MCF 10A (cell line): Measurements from ENCODE around the gene SMIM44. TPM values are rescaled to one million over a fixed set of nuclear protein-coding genes. Genes with fewer than 3 reads are reported as not detected.

Experiments used
- BruUV-seq: library from RNA; stranded (reverse); fragments of 400-500 nt; replicated peaks from 2 replicates; lab custom pipeline; 2021; lab: Mats Ljungman, UMichigan
- CTCF ChIA-PET: fragments of 300-600 bp; sonication (Branson Sonifier 250); formaldehyde crosslinking; extraction: SDS; loops from one replicate; lab custom pipeline; 2021; ENCODE audit warnings: antibody characterized with exemption, inconsistent platforms; lab: Yijun Ruan, JAX
- POLR2A ChIA-PET: fragments of 300-600, 350-650 bp; sonication (Branson Sonifier 250); formaldehyde crosslinking; extraction: SDS; loops from one replicate; lab custom pipeline; 2020; ENCODE audit warnings: antibody characterized with exemption, inconsistent platforms; lab: Yijun Ruan, JAX
- DNase-seq: peaks from one replicate; pipeline ENCODE4 v3.0.0-alpha.2; 2018; ENCODE audit not compliant: unreplicated experiment
- H3K27ac Mint-ChIP-seq: one replicate; pipeline ENCODE4 v1.8.0; 2022; ENCODE audit warnings: mild to moderate bottlenecking, low read depth, mixed read lengths; ENCODE audit not compliant: unreplicated experiment
- H3K27me3 Mint-ChIP-seq: one replicate; pipeline ENCODE4 v1.8.0; 2022; ENCODE audit warnings: mixed read lengths; ENCODE audit not compliant: insufficient read depth, unreplicated experiment
- H3K36me3 Mint-ChIP-seq: one replicate; pipeline ENCODE4 v1.8.0; 2022; ENCODE audit warnings: mild to moderate bottlenecking, moderate library complexity, mixed read lengths; ENCODE audit not compliant: insufficient read depth, unreplicated experiment
- H3K4me1 Mint-ChIP-seq: one replicate; pipeline ENCODE4 v1.8.0; 2022; ENCODE audit warnings: mixed read lengths; ENCODE audit not compliant: insufficient read depth, unreplicated experiment
- H3K4me3 Mint-ChIP-seq: one replicate; pipeline ENCODE4 v1.8.0; 2022; ENCODE audit warnings: mild to moderate bottlenecking, moderate library complexity, mixed read lengths; ENCODE audit not compliant: unreplicated experiment
- H3K9me3 Mint-ChIP-seq: one replicate; pipeline ENCODE4 v1.8.0; 2022; ENCODE audit warnings: mixed read lengths; ENCODE audit not compliant: unreplicated experiment
- CTCF ChIP-seq: fragments of 200-600 bp; IDR thresholded peaks from one replicate; pipeline ENCODE4 v1.8.0; 2022; ENCODE audit warnings: antibody characterized with exemption, mild to moderate bottlenecking; ENCODE audit not compliant: unreplicated experiment
- intact Hi-C: fragments of 100-400 bp; cut with micrococcal nuclease; formaldehyde crosslinking; loops from 2 replicates; pipeline ENCODE4 v1.14.1; 2022
- total RNA-seq: library from RNA; stranded (reverse); gene quantifications from 2 replicates; pipeline ENCODE4 v1.2.3, GENCODE V29; 2022

SMIM44 gene
- total RNA-seq, 1 experiment from 2014 or later, result not detected

- no peak for TF ChIP-seq CTCF
- Mint-ChIP-seq H3K27ac (no peak overlapping the region), H3K4me1 (peaks cover 11% of the 10 kb centered on the region), H3K36me3 (peaks cover 23% of the 10 kb centered on the region), H3K27me3 (no peaks in the 10 kb centered on the region), H3K4me3 (no peak overlapping the region), H3K9me3 (no peaks in the 10 kb centered on the region)
- POLR2A ChIA-PET, result interaction anchor here (0.6 kb wide), 1 partner anchor 725 kb away, joined by 4 read pairs; no protein-coding TSS in a partner anchor
- intact Hi-C loops, result no loop called here
- no TSS peak for BruUV-seq
- CTCF ChIA-PET, result interaction anchor here (0.7 to 1.3 kb wide), 2 partner anchors 28 to 45 kb away, joined by 3 read pairs; no protein-coding TSS in a partner anchor
- DNase-seq, result no peak
Observed at GRCh38 chr19:3518255-3518654, 35.0 kb upstream of the SMIM44 start.

- no peak for TF ChIP-seq CTCF
- Mint-ChIP-seq H3K9me3 (no peaks in the 10 kb centered on the region), H3K36me3 (peaks cover 23% of the 10 kb centered on the region), H3K4me1 (peaks cover 11% of the 10 kb centered on the region), H3K27ac (no peak overlapping the region), H3K27me3 (no peaks in the 10 kb centered on the region), H3K4me3 (no peak overlapping the region)
- DNase-seq, result no peak
- ChIA-PET POLR2A (no interaction called here), CTCF (interaction anchor here (1.3 kb wide), 1 partner anchor 45 kb away, joined by 3 read pairs; no protein-coding TSS in a partner anchor)
- BruUV-seq, result no TSS peak
- intact Hi-C loops, result no loop called here
Observed at GRCh38 chr19:3517638-3518037, 34.4 kb upstream of the SMIM44 start.

GRCh38 chr19:3516675-3517207 is 33.5 kb upstream of the SMIM44 start:
- ChIA-PET CTCF (no interaction called here), POLR2A (interaction anchor here (0.6 to 1.3 kb wide), 2 partner anchors 16 to 441 kb away, joined by 3 read pairs; partner anchors contain the start of gene DOHH)
- BruUV-seq, result no TSS peak
- Mint-ChIP-seq H3K27ac (no peak overlapping the region), H3K4me3 (no peak overlapping the region), H3K4me1 (peaks cover 11% of the 10 kb centered on the region), H3K27me3 (no peaks in the 10 kb centered on the region), H3K9me3 (no peaks in the 10 kb centered on the region), H3K36me3 (peaks cover 18% of the 10 kb centered on the region)
- intact Hi-C loops, result no loop called here
- peak; percentile 43 for DNase-seq
- no peak for TF ChIP-seq CTCF

- CTCF ChIA-PET, result interaction anchor here (0.6 kb wide), 1 partner anchor 281 kb away, joined by 6 read pairs; no protein-coding TSS in a partner anchor
- no peak overlapping the region for H3K4me3 Mint-ChIP-seq
Observed at GRCh38 chr19:3515891-3516422, 32.7 kb upstream of the SMIM44 start.

More at GRCh38 chr19:3515891-3516422, 32.7 kb upstream of the SMIM44 start:
- BruUV-seq, result no TSS peak
- H3K27ac Mint-ChIP-seq, result no peak overlapping the region
- peaks cover 4% of the 10 kb centered on the region for H3K4me1 Mint-ChIP-seq
- H3K27me3 Mint-ChIP-seq, result no peaks in the 10 kb centered on the region
- TF ChIP-seq CTCF, result no peak
- POLR2A ChIA-PET, result interaction anchor here (0.6 to 1.3 kb wide), 2 partner anchors 15 to 442 kb away, joined by 3 read pairs; partner anchors contain the start of gene DOHH
- peaks cover 11% of the 10 kb centered on the region for H3K36me3 Mint-ChIP-seq
- intact Hi-C loops, result no loop called here
- DNase-seq, result no peak
- H3K9me3 Mint-ChIP-seq, result no peaks in the 10 kb centered on the region
